Activated naive CD8-positive, alpha-beta T cell (primary cell): ENCODE measurements around the gene GLTPD2.

Experiments
- H3K27ac Mint-ChIP-seq: one replicate; pipeline ENCODE4 v1.8.0; 2021; ENCODE audit warnings: mixed read lengths
- H3K27me3 Mint-ChIP-seq: one replicate; pipeline ENCODE4 v1.8.0; 2021; ENCODE audit warnings: mixed read lengths
- H3K36me3 Mint-ChIP-seq: one replicate; pipeline ENCODE4 v1.8.0; 2021; ENCODE audit warnings: mixed read lengths
- H3K4me1 Mint-ChIP-seq: one replicate; pipeline ENCODE4 v1.8.0; 2021; ENCODE audit warnings: low read depth, mixed read lengths
- H3K4me3 Mint-ChIP-seq: one replicate; pipeline ENCODE4 v1.8.0; 2021; ENCODE audit warnings: mild to moderate bottlenecking, mixed read lengths
- H3K9me3 Mint-ChIP-seq: one replicate; pipeline ENCODE4 v1.8.0; 2021; ENCODE audit warnings: low read depth, mixed read lengths

GLTPD2 gene

DNA sequence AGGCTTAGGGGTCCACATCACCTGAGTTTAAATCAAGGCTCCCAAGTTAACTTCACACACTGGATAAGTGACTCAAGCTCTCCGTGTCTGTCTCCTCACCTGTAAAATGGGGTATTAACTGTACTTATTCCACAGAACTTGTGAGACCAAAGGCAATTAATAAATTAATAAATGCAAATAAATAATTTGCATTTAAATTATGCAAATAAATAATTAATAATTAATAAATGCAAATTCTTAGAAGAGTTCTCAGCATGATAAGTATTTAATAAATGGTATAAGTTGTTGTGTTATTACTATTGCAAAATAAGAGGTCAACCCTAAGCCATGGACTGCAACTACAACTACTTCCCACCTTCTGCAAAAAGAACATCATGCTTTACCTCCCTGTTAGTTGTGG lies 35.4 kb upstream of the GLTPD2 start:
- peaks cover 10% of the 10 kb centered on the region for H3K27me3 Mint-ChIP-seq
- H3K27ac Mint-ChIP-seq: no peak overlapping the region
- no peak overlapping the region for H3K4me3 Mint-ChIP-seq
- H3K4me1 Mint-ChIP-seq: peaks cover 6% of the 10 kb centered on the region
- no peaks in the 10 kb centered on the region for H3K9me3 Mint-ChIP-seq
- no peaks in the 10 kb centered on the region for H3K36me3 Mint-ChIP-seq

DNA sequence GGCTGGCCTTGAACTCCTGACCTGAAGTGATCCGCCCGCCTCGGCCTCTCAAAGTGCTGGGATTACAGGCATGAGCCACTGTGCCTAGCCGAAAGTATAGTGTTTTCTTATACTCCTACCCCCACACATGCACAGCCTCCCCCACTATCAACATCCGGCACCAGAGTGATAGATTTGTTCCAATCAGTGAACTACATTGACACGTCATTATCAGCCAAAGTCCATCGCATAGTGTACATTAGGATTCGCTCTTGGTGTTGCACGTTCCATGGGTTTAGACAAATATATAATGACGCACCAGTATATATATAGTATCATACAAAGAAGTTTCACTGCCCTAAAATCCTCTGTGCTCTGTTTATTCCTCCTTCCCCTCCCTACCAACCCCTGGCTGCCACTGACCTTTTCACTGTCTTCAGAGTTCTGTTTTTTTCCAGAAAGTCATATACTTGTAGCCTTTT lies 29.0 kb upstream of the GLTPD2 start:
- Mint-ChIP-seq H3K9me3 (no peaks in the 10 kb centered on the region), H3K4me1 (no peaks in the 10 kb centered on the region), H3K27ac (no peak overlapping the region), H3K4me3 (no peak overlapping the region), H3K27me3 (peaks cover 5% of the 10 kb centered on the region), H3K36me3 (no peaks in the 10 kb centered on the region)

DNA sequence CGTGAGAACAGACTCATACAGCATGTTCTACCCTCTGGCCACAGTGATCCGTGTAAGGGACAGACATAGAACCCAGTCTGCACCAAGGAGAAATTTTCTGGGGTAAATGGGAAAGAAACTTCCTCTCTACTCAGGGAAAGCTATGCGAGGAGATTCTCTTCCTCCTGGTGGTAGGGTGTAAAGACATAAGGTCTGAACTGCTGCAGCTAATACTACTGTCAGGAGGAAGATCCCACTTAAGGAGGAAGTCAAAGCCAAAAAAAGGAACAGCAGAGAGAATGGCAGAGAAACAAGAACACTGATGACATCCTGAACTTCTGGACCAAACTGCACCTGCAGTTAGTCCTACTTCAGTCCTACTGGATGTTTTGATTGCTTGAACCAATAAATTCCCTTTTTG lies 24.2 kb upstream of the GLTPD2 start:
- Mint-ChIP-seq H3K9me3 (no peaks in the 10 kb centered on the region), H3K27me3 (no peaks in the 10 kb centered on the region), H3K36me3 (no peaks in the 10 kb centered on the region), H3K27ac (no peak overlapping the region), H3K4me3 (no peak overlapping the region), H3K4me1 (no peaks in the 10 kb centered on the region)

DNA sequence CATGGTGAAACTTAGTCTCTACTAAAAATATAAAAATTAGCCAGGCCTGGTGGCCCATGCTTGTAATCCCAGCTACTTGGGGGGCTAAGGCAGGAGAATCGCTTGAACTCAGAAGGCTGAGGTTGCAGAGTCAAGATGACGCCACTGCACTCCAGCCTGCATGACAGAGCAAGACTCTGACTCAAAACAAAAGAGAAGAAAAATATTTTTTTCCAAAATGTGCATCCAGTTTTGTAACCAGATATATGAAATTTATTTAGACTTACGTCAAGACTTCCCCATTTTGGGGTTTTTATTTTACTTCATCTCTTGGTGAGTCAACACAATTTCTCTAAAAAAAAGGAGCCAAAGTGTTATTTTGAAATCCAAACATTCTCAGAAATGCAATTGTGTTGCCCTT lies 22.6 kb upstream of the GLTPD2 start:
- peaks cover 2% of the 10 kb centered on the region for H3K4me1 Mint-ChIP-seq

DNA sequence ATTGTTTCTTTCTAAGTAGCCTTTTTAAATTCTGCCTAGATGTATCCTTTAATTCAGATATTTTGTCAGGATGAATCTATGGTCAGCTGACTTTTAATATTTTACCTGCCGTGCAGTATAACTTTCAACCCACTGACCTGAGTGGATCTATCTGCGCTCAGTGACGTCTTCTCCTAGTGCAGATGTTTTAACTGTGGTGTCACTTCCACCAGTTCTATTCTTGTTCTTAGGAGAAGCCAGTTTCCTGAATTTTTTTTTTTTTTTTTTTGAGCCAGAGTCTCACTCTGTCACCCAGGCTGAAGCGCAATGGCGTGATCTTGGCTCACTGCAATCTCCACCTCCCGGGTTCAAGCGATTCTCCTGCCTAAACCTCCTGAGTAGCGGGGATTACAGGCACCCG lies 22.0 kb upstream of the GLTPD2 start:
- Mint-ChIP-seq H3K27ac (no peak overlapping the region), H3K27me3 (no peaks in the 10 kb centered on the region)

More for the DNA sequence above, 22.6 kb upstream of the GLTPD2 start:
- H3K36me3 Mint-ChIP-seq: no peaks in the 10 kb centered on the region
- H3K27ac Mint-ChIP-seq: no peak overlapping the region
- no peaks in the 10 kb centered on the region for H3K27me3 Mint-ChIP-seq
- no peaks in the 10 kb centered on the region for H3K9me3 Mint-ChIP-seq
- H3K4me3 Mint-ChIP-seq: no peak overlapping the region

DNA sequence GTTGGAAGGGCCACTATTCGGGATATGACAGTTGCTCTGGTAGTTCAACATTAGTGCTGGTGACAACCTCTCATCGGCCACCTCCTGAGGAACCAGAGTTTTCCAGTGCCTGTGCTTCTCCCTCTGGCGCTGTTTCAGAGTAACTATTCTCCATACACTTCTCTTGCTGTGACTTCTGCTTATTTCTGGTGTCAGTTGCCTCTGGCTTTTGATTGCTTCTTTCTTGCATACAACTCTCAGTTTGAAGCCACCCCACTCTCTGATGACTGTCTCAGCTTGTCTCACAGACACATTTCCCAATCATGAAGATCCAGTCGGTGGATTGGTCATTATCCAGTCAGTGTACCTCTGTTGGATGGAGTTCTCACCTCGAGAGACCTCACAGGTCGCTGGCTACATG lies 20.5 kb upstream of the GLTPD2 start:
- Mint-ChIP-seq H3K27ac (no peak overlapping the region), H3K9me3 (no peaks in the 10 kb centered on the region), H3K4me1 (peaks cover 9% of the 10 kb centered on the region), H3K27me3 (no peaks in the 10 kb centered on the region), H3K4me3 (no peak overlapping the region), H3K36me3 (no peaks in the 10 kb centered on the region)

More for the DNA sequence above, 22.0 kb upstream of the GLTPD2 start:
- no peak overlapping the region for H3K4me3 Mint-ChIP-seq
- H3K36me3 Mint-ChIP-seq: no peaks in the 10 kb centered on the region
- H3K4me1 Mint-ChIP-seq: peaks cover 6% of the 10 kb centered on the region
- no peaks in the 10 kb centered on the region for H3K9me3 Mint-ChIP-seq

DNA sequence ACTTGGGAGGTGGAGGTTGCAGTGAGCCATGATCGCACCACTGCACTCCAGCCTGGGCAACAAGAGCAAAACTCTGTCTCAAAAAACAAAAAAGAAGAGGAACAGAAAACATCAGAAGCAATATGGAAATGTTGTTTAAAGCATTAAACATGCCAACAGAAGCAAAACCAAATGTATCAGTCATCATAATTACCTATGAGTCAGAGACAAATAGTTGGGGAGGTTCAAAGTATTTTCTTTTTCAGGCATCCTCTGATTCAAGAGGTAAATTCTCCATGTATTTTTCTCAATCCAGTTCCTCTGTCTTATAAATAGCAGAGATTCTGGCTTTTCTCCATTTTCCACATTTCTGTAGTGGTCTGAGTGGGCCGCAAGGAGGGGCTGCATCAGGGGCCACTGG lies 19.1 kb upstream of the GLTPD2 start:
- Mint-ChIP-seq H3K36me3 (no peaks in the 10 kb centered on the region), H3K9me3 (no peaks in the 10 kb centered on the region)

DNA sequence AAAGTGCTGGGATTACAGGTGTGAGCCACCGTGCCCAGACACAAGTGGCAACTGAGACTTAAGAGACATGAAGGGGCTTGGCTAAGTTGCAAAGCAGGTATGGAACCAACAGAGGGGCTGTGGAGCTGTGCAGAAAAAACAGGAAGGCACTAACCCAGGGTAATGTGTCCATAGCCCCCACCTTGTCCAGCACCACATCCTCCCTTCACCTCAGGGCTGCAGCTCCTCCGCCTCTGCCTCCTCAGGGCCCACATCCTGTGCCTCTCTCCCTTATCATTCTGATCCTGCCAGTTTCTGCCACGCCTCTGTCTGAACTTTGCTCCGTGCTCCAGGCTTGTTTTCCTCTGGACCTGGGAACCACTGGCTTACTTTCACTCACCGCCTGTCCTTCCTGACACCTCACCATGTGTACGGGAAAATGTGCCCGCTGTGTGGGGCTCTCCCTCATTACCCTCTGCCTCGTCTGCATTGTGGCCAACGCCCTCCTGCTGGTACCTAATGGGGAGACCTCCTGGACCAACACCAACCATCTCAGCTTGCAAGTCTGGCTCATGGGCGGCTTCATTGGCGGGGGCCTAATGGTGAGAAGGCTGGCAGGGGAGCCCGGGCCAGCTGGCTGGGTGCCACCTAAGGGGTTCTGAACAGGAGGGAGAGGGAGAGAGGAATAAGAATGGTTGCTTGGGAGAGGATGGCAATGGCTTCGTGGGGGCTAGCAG lies 17.1 kb upstream of the GLTPD2 start, which contains the start of gene TM4SF5:
Gene TM4SF5, plus strand, starts transcription at position 368 of the 716 bp plus-strand sequence. Its CDS starts 37 bp downstream, at position 405.
- Mint-ChIP-seq H3K4me1 (peaks cover 9% of the 10 kb centered on the region), H3K4me3 (no peak within 1 kb of the TSS), H3K9me3 (no peaks in the 10 kb centered on the region), H3K36me3 (no peaks in the 10 kb centered on the region), H3K27ac (no peak within 1 kb of the TSS), H3K27me3 (peaks cover 4% of the 10 kb centered on the region)

More for the DNA sequence above, 19.1 kb upstream of the GLTPD2 start:
- peaks cover 3% of the 10 kb centered on the region for H3K27me3 Mint-ChIP-seq
- H3K27ac Mint-ChIP-seq: no peak overlapping the region
- peaks cover 9% of the 10 kb centered on the region for H3K4me1 Mint-ChIP-seq
- no peak overlapping the region for H3K4me3 Mint-ChIP-seq

DNA sequence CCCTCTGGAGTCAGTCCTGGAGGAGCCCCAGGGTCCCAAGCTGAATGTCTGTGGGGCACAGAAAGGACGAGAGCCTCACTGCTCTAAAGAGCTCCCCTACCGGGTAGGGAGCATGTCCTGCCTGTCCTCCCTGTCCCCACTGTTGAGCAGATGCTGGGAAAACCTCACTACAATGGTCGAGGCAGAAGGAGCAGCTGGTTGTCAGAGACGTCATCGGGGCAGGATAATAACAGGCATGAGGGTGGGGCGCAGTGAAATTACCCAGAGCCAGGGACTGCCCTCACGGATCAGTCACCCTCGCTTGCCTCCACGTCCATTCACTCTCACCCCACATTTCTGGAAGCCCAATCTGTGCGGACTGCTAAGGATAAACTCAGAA lies 16.5 kb upstream of the GLTPD2 start:
- Mint-ChIP-seq H3K4me3 (no peak overlapping the region), H3K27me3 (peaks cover 4% of the 10 kb centered on the region), H3K27ac (no peak overlapping the region), H3K9me3 (no peaks in the 10 kb centered on the region), H3K36me3 (no peaks in the 10 kb centered on the region), H3K4me1 (peaks cover 9% of the 10 kb centered on the region)

DNA sequence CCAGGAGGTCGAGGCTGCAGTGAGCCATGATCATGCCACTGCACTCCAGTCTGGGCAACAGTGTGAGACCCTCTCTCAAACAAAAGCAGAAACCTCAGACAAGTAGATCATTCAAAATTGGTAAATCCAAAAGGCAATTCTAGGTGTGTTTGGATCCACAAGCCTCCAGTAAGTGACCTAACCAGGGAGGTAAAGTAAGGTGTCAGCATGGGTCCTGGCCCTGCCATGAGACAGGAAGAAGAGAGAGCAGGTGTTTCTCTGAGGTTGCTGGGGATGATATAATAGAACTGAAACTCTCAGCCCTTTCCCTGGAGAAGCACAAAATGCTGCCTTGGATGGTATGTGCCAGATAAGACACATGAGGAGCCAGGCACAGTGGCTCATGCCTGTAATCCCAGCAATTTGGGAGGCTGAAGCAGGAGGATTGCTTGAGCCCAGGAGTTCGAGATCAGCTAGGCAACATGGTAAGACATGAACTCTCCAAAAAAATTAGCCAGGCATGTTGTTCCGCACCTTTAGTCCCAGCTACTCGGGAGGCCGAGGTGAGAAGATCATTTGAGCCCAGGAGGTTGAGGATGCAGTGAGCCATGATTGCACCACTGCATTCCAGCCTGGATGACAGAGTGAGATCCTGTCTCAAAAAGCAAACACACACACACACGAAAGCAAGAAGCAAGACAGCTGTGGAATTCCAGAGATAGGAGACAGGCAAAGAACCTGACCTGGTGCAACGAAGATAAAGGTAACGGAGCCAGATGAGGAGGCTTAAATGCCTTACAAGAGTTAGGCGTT lies 10.6 kb upstream of the GLTPD2 start:
- Mint-ChIP-seq H3K36me3 (no peaks in the 10 kb centered on the region), H3K4me3 (no peak overlapping the region), H3K27me3 (peaks cover 20% of the 10 kb centered on the region), H3K4me1 (no peaks in the 10 kb centered on the region), H3K9me3 (no peaks in the 10 kb centered on the region), H3K27ac (no peak overlapping the region)

DNA sequence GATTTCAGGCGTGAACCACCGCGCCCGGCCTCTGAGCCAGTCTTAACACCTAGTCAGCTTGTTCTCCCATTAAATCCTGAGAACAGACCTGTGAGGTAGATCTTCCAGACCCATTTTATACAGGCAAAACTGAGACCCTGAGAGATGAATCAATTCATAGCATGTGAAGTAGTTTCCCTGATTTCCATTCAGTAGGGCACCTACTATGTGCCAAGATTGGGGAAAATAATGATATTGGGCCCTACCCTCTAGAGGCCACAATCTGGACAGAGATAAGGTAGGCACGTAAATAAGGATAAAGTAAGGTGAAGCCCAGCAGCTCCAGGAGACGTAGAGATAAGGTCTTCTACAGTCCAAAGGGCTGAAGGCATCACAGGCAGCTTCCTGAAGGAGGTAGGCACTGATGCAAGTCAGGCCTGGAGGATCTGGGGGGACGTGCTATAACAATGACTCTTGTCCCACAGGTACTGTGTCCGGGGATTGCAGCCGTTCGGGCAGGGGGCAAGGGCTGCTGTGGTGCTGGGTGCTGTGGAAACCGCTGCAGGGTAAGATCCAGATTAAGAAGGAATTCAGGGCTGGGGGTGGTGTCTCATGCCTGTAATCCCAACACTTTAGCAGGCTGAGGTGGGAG lies 8.3 kb upstream of the GLTPD2 start:
- Mint-ChIP-seq H3K27me3 (peaks cover 24% of the 10 kb centered on the region), H3K36me3 (no peaks in the 10 kb centered on the region)

DNA sequence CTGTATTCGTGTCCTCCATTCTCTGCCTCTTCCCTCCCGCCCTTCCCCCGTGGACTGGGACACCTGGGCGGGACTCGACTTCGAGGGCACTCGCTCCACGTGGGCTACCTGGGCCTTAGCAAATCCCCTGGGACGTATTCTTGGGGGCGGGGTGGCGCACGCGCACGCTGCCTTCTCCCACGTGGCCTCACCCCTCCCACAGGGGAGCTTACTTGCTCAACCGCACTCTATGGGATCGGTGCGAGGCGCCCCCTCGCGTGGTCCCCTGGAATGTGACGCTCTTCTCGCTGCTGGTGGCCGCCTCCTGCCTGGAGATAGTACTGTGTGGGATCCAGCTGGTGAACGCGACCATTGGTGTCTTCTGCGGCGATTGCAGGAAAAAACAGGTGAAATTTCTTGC lies 6.1 kb upstream of the GLTPD2 start:
- H3K27ac Mint-ChIP-seq: no peak overlapping the region
- H3K36me3 Mint-ChIP-seq: no peaks in the 10 kb centered on the region
- peaks cover 17% of the 10 kb centered on the region for H3K4me1 Mint-ChIP-seq
- H3K27me3 Mint-ChIP-seq: peaks cover 28% of the 10 kb centered on the region
- no peak overlapping the region for H3K4me3 Mint-ChIP-seq
- no peaks in the 10 kb centered on the region for H3K9me3 Mint-ChIP-seq

More for the DNA sequence above, 8.3 kb upstream of the GLTPD2 start:
- Mint-ChIP-seq H3K4me1 (peaks cover 1% of the 10 kb centered on the region), H3K4me3 (no peak overlapping the region), H3K9me3 (no peaks in the 10 kb centered on the region), H3K27ac (no peak overlapping the region)

DNA sequence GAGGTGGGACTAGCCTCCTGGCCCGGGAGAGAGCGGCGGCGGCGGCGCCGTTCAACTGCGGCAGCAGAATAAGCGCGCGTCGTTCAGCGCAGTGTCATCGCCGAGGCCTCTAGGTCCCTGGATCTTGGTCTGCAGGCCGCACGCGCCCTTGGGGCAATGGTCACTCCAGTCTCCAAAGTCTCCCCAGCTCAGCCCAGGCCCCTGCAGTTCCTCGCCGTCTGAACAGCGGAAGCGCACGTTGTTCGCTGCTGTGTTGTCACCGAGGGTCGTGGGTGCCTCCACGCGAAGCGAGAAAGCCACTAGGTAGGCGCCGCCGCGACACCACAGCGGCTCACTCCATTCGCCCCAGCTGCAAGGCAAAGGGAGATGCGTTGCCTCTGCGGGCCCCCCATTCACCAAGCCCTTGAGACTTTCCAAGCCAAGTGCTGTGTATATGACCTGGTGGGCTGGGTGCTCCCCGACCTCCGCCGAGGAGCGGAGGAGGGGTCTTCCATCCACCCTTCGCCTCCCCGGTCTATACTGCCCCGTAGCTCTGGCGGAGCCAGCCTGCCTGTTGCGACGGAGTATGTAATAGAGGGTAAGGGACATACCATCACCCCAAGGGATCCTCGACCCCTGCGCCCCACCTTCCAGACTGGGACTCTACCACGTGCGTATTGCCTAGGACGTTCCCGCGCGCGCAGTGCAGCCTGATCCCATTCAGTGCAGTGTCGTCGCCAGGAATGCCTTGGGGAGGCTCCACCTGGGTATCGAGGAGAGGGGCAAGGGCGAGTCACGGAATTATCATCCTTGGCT lies 3.3 kb upstream of the GLTPD2 start:
- peaks cover 27% of the 10 kb centered on the region for H3K27me3 Mint-ChIP-seq
- H3K27ac Mint-ChIP-seq: no peak overlapping the region
- H3K4me3 Mint-ChIP-seq: peak overlapping the region; percentile 35
- no peaks in the 10 kb centered on the region for H3K36me3 Mint-ChIP-seq
- H3K9me3 Mint-ChIP-seq: no peaks in the 10 kb centered on the region
- H3K4me1 Mint-ChIP-seq: peaks cover 24% of the 10 kb centered on the region

DNA sequence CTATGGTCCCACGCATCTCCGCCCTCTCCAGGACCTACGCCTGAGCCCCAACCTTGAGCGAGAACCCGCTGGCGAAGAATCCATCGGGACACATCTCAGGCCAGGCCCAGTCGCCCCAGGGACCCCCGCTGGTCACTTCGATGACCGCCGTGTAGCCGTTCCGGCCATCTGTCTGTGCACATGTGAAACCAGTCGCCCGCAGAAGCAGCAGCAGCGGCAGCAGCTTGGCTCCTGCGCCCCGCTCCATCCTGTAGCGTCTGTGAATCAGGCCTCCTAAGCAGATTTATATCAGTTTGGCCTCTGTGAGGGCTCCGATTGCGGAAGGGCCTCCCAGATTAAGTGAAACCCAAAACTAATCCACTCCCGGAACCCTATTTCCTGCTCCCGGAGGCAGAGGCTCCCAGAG lies 2.7 kb upstream of the GLTPD2 start, which contains the start of gene VMO1:
Gene VMO1, minus strand, starts transcription at position 259 of the 406 bp plus-strand sequence. Its CDS starts 12 bp downstream, at position 247.
- Mint-ChIP-seq H3K27me3 (peaks cover 25% of the 10 kb centered on the region), H3K36me3 (no peaks in the 10 kb centered on the region), H3K9me3 (no peaks in the 10 kb centered on the region), H3K27ac (no peak within 1 kb of the TSS), H3K4me1 (peaks cover 28% of the 10 kb centered on the region), H3K4me3 (peak within 1 kb of the TSS; percentile 35)
